ENCODE results near the gene MLLT3.

Gene MLLT3

DNA sequence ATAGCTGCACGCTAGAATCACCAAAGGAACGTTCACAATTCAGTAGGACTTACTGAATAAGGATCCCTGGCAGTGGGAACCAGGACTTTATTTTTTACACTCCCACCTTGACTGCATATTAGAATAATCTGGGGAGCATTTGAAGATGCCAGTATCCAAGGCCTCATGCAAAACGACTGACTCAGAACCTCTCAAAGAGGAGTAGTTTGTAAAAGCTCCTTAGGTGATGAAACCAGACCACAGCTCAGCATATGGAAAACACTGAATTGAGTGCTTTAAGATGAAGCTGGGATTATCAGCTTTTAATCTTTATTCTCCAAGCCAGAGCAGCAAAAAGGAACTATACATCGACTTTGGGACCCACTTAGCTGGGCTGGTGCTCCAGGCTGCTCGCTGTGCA, 288.3 kb downstream of the MLLT3 start:
- no peak for DNase-seq (ENCODE audit: low read depth)

DNA sequence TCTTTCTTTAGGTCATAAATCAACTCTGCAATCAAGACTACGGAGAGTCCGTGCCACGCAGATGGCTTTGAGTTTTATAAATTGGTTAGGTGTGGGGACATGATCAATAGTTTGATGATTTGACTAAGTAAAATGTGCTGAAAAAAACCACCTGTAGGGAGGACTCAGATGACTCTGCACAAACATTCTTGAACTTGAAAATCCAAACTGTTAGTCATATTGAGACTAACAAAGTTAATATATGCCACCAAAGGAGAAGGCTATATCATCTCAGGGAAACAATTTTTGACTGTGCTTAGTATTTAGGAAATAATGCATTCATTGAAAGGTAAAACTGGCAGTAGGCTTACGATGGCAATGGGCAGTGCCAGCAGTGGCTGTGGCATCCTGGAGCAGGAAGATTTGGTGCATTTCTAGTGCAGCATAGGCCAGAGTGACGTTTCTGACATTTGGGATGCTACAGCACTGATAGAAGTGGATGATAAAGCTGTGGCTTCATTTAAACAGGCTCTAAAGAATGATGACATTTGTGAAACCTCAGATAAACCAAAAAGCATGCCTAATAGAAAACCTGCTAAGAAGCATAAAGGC, 291.1 kb downstream of the MLLT3 start:
- DNase-seq (ENCODE audit: low read depth), result no peak

DNA sequence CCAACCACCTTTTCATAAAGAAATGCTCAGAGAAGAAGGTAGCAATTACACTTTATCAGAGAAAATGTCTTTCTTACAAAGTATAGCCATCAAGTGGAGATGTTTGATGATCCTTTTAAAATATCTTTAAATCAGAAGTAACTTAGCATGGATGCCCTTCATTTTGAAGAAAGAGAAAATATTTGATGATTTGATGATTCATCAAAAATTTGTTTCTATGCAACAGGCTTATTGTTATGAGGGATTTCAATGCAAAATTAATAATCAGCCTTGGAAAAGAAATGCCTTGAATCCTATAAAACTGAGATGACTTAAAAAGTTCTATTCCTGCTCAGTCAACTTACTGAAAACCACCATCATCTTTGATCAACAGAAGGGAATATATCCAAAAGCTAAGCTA, 291.6 kb downstream of the MLLT3 start:
- no peak for DNase-seq (ENCODE audit: low read depth)

DNA sequence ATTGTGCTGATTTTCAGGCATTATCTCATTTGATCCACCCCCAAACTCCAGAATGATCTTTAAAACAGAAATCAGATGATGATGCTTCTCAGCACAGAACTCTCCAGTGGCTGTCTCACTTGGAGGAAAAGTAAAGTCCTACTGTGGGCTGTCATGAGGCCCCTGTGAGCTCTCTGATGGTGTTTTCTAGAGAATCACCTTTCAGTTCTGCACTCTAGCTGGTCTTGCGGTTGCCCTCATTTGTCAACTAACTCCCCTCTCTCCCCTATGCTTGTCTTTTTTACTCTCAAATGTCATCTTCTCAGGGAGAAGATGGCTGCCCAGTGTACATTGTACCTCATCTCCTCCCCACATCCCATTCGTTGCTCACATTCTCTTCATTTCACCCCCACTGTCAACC, 295.8 kb downstream of the MLLT3 start:
- DNase-seq (ENCODE audit: low read depth), result no peak

DNA sequence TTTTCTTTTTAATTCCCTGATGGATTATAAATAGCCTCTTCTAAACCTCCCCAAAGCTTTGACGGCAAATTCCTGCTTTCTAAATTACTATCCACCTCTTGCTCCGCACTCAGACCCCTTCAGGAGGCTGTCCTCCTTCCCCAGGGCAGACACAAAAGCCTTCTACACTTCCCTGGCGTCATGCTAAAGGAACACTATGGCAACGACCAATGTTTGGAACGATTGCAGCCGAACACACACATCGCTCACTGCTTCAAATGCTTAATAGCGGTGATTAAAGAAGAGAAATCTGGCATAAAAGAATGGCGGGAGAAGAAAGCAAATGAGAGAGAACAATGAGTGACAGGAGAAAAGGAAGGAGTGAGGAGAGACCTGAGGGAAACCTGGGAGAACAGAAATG, 297.3 kb downstream of the MLLT3 start:
- DNase-seq (ENCODE audit: low read depth), result no peak

DNA sequence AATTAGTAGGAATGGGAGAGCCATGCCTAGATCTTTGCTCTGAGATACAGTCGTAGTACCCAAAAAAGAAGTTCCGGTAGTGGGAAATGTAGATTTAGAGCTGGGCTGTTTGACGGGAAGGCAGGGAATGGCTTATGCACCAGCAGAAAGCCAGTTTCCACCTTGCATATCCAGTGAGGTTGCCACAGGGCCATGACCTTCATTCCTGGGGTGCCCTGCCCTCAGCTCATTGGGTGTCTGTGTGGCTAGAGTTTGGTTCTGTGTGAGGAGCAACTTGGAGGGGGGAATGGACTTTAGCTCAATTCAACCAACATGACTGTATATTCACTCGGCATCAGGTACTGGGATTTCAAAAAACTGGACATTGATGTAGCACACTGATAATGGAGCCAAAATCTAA, 300.1 kb downstream of the MLLT3 start:
- no peak for DNase-seq (ENCODE audit: low read depth)

DNA sequence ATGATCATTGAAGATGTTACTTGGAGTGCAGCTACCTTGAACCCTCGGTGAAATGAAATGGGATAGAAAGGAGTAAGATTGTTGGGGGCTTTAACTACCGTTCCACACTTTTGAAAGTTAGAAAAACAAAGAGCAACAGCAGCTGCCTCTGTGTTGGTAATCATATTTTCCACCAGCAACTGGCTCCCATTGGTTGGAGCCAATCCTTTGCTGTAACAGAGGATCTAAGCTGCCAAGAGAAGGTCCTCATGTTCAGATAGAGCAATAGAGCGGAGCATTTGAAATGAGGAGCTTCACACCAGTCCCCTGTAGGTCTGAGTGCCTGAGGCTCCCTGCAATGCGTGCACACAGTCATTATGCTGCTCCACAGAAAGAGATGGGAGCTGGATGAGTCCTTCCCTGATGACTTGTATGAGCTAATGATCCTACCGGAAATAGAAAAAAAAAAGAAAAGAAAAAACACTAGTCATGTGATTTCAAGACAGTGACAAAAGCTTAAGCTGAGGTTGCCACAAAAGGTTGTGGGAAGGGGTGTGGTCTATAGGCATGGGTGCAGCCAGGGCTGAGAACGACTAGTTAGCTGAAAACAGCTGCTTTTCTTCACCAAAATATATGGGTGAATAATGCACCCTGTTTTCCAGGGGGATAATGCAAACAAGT, 300.7 kb downstream of the MLLT3 start:
- no peak for DNase-seq (ENCODE audit: low read depth)

DNA sequence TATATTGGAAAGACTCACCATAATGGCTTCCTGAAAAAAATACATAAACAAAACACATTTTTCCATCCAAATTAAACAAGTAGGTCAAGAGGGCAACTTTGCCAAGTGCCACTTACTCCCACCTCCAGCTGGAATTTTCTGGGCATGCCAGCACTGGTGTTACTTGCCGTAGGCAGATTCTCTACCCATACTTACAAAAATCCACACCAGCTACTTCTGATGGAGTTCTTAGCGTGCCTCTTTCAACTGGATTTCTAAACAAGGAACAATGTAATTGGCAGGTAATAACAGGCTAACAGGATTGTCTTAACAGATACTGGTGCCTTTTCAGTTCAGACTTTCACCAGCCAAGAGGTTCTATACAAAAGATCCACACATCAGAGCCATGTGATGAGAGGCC, 301.4 kb downstream of the MLLT3 start:
- no peak for DNase-seq (ENCODE audit: low read depth)

DNA sequence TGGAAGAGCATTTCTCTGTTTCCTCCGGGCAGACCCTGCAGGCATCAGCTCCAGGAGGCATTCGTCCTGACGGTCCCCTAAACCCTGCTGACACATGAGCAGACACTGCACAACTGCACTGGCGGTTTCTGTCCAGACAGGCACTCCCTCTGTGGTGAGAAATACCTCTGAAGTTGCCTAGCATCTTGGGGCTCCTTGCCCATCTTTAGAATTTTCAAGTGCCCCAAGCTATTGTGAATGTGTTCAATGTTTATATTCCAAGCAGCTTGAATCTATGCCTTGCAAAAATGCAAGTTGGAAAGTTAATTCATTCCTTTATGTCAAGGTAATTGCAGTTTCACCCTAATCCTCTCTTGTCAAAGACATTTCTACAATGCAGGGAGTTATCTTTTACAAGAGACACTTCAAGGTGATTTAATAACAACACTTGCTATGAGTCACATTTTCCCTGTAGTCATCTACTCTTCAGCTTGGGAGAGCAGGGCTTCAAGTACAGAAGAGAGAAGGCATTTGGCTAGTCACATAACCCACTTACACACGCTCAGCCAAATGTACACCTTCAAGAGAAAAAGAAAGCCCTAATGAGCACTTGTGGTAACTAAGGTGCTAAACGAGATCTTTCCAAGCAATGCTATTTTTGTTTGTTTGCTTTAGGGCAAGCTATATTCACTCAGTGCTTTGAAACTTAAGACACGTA, 302.5 kb downstream of the MLLT3 start:
- DNase-seq (ENCODE audit: low read depth), result no peak

DNA sequence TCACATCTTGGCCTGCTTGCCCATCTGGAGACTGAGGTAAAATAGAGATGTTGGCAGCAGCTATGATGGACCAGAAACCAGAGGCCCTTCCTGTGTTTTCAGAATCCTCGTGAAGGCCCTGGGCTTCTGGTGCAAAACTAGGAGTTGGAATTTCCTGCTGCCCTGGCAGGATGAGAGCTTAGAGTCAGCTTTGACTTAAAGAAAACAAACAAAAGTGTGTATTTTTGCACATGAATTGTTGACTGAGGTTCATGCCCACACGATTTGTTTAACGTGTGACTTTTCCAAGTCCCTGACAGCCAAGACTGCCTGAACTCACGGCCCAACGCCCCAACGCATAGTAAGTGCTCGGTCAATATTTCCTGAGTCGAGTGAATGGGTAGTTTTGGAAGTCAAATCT, 303.1 kb downstream of the MLLT3 start:
- DNase-seq (ENCODE audit: low read depth), result no peak

DNA sequence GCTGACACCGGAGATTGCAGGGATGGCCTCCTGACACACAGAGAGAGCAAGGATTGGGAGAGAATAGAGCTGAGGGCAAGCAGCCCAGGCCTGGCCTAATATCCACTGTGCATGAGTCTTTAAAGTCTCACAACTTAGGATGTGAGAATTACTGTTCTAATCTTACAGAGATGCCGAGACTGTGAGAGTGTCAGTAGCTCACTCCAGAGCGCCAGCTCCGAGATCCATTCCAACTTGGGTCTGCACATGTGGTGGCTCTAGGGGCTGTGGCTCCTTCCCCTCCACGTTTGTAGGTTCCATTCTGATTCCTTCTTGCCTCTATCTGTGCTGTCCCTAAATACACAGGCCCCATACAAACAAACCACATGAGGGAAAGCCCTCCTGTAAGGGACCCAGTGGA, 304.6 kb downstream of the MLLT3 start:
- DNase-seq (ENCODE audit: low read depth), result no peak

DNA sequence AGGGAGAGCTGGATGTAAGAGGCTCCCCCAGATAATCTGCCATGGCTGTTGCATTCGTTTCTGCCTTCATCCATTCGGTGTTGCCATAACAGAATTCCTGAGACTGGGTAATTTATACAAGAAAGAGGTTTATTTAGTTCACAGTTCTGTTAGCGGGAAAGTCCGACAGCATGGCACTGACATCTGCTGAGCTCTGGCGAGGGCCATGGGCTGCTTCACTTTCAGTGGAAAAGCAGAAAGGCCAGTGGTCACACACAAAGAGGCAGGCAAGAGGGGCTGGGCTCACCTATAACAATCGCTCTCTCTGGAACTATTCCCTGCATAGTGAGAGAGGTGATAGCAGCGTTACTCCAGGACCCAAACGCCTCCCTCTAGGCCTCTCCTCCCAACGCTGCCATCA, 305.9 kb downstream of the MLLT3 start:
- DNase-seq (ENCODE audit: low read depth), result no peak

DNA sequence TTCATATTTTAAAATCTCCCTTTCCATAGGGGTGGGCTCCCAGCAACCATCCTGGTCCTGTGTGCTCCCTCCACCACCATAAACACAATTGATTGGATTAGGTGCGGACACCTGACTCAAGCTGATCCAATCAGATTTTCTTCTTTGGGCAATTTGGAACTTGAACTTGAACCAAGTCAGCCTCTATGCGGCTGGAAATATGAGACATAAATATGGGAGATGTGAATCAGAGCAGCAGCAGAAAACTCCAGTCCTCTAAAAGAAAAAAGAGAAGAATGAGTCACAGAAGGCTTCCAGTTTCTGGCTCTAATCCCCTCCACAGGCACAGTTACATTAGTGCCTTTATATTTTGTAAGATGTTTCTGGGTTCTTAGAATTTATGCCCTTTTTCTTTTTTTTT, 306.6 kb downstream of the MLLT3 start:
- DNase-seq (ENCODE audit: low read depth), result no peak

DNA sequence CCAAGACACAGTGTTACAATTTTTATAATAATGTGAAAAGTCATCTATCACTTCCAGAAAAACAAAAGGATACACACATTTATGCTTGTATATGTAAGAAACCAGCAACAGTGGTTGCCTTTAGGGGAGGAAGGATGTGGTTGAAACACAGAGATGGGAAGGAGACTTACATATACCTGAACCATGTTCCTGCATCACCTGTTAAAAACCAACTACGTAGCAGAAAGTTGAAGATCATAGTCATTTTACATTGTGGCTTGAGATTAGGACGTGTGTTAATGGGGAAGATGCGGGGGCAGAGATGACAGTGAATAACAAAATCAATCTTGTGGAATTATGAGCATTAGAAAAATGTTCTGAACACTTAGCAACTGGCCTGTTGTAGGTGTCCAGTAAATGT, 307.3 kb downstream of the MLLT3 start:
- no peak for DNase-seq (ENCODE audit: low read depth)

DNA sequence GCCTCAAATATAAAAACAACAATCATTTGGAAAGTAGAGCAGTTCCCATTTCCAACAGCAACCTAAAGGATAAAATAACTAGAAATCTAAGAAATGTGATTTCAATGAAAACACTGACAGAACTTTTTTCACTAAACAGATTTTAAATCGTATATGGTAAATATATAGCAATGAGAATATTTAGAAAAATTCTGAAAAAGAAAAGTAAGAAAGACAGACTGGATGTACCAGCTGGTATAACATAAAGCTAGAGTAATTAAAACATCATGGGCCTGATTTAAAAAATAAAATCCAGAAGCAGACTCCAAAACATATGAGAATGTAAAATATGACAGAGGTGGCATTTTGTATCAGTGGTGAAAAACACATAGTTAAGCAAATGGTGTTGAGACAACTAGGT, 308.9 kb downstream of the MLLT3 start:
- DNase-seq (ENCODE audit: low read depth), result no peak

DNA sequence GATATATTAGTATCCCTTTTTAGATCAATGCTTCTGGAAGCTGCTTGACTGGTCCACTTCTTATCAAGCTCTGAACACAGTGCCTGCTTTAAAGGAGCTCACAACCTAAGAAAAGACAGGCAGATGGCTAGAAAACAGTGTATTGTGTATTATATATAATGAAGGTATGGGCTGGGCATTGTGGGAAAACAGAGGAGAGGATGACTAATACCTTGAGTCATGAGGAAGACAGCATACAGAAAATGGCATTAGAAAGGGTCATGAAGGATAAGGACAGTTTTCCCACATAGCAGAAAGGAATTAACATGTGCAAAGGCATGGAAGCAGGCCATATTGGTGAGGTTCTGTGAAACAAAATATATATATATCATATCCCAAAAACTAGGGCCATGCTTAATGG, 309.6 kb downstream of the MLLT3 start:
- no peak for DNase-seq (ENCODE audit: low read depth)

DNA sequence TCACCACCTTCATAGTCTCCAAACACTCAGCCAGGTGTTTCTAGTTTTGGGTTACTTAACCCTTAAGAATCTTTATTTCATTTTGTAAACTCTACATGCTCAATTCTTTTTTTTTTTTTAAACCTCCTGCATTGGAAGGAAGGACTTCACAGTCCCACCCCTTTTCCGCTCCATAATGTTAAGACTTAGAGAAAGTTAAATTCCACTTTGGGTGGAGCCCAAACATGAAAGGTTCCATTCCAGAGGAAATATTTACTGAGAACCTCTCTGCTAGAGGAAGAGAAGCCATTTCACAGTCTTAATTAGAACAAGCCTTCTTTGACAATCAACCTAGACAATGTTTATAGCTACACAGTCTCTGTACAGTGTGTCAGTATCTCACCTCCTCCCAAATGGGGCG, 312.3 kb downstream of the MLLT3 start:
- DNase-seq (ENCODE audit: low read depth), result no peak

DNA sequence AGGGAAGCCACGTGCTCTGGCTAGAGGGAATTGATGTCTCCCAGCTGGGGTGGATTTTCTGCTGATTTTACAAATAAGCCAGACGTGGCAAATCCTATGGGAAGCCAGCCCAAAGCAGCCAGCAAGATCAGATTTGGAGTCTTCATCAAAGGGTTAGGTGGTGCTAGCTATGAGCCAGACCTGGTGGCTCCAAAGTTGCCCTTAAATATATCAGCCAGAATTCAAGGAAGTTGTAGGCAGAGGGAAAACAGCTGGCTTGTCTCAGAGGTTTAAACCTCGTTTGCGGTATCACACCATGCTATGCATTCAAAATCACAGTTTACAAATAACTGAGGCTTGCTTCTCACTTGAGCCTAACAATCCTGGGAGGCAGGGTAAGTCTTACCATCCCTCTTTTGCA, 313.2 kb downstream of the MLLT3 start:
- DNase-seq (ENCODE audit: low read depth), result no peak

DNA sequence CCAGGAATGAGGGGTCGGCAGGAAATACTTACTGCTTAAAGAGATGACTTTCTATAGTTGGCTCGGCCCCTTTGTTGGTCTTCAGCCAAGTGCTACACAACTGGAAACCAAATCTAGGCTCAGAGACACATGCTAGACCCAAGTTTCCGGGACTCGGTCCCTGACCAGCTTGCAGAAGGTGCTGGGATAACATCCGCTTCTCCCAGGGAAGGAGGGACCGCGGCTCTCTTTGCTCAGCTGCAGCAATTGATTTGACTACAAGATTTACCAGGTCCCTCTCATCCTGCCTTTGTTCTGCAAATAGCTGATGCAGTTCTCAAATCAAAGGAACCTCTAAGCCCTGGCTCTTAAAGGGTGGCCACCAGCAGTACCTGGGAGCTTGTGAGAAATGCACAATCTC, 314.7 kb downstream of the MLLT3 start:
- DNase-seq (ENCODE audit: low read depth), result no peak

DNA sequence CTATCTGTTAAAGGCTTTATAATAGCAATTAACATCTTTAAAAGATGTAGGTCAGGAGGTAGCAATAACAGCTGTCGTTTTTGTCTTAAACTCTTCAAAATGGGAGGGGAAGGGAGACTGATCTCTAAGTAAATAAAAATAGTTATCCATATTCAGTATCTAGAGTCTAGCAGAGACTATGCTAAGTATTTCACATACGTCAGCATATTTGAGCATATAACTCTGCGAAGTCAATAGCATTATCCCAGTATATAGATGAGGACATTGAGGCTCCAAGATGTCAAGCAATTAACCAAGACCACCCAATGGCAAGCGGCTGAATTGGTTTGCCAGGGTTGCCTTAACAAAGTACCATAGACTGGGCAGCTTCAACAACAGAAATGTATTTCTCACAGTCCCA, 316.8 kb downstream of the MLLT3 start:
- no peak for DNase-seq (ENCODE audit: low read depth)

DNA sequence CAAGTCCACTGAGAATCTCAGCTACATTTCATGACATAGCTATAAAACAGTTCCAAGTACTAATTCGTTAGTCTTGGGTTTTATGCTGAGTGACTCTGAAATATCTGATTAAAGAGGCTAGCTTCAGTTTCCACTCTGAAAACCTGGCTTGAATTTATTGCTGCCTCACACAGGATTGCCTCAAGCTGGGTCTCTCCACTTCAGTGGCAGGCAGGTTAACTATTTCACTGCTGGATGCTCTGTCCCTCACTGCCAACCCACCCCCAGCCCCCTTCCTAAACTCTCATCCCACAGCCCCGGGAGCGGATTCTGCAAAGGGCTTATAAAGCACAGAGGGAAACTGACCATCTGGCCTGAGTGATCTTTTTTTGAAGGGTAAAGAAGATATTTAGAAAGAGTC, 318.3 kb downstream of the MLLT3 start:
- no peak for DNase-seq (ENCODE audit: low read depth)

DNA sequence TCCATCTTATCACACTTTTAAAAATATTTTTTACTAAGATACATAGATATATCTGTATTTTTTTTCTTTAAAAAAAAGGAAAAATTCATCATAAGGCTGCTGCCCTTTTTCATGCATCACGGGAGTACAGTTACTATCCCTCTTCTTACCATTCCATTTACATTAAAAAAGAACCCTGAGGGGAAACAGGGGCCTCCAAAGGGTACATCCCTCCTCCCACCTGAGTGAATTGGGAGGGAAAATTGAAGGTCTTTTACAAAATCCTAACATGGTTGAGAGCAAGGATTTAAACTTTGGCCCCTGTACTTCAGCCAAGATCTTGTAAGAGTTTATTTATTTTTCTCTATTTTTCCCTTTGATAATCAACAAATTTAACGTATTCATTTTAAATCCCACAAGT, 319.2 kb downstream of the MLLT3 start:
- no peak for DNase-seq (ENCODE audit: low read depth)

DNA sequence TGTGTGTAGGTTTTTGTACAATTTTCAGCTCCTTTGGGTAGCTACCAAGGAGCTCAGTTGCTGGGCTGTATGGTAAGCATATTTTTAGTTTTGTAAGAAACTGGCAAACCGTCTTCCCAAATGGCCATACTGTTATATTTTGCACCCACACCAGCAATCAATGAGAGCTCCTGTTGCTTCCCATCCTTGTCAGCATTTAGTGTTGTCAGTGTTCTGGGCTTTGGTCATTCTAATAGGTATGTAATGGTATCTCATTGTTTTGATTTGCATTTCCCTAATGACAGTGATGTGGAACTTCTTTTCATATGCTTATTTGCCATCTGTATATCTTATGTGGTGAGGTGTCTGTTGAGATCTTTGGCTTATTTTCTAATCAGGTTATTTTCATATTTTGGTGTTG, 320.1 kb downstream of the MLLT3 start:
- DNase-seq (ENCODE audit: low read depth), result no peak
